Fibroblast of skin of abdomen (primary cell): ENCODE data around the gene NAT16.
A peak's percentile ranks its signal among the peaks of the same experiment; 100 is the strongest.

Experiments used
- DNase-seq: peaks from one replicate; pipeline ENCODE4 v3.0.0-alpha.2; 2013

Gene NAT16

GRCh38 chr7:101170617-101171441 is 9.3 kb downstream of the NAT16 start:
- DNase-seq = no peak

DNA sequence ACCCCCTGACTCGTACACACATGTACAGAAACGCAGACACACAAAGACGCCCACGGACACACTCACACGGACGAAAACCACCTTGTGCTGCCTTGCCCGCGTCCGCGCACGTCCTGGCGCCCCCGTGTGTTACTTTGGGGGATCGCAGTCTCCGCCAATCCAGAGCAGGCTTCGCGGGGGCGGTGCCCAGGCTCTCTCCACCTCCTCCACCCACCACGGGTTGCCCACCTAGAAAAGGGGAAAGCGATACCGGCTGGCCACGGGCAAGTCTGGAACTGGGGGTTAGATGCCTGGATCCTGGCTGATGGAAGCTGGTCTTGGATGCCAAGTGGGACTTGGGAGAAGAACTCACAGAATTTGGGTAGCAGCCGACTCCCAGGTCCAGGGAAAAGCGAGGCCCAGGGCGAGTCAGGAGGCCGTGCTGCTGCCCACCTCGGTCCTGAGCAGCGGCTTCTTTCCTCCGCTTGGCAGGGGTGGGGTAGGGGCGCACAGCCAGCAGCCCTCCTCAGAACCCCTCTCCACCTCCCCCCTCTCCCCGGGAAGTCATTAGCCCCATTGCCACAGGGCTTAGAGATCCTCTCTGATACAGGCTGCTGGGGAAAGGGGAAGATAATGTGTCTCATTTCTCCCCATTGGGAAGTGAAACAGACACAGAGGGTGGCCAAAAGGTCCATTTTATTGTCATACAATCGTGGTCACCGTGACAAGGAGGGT is 10.1 kb downstream of the NAT16 start:
- peak; percentile 58 for DNase-seq

DNA sequence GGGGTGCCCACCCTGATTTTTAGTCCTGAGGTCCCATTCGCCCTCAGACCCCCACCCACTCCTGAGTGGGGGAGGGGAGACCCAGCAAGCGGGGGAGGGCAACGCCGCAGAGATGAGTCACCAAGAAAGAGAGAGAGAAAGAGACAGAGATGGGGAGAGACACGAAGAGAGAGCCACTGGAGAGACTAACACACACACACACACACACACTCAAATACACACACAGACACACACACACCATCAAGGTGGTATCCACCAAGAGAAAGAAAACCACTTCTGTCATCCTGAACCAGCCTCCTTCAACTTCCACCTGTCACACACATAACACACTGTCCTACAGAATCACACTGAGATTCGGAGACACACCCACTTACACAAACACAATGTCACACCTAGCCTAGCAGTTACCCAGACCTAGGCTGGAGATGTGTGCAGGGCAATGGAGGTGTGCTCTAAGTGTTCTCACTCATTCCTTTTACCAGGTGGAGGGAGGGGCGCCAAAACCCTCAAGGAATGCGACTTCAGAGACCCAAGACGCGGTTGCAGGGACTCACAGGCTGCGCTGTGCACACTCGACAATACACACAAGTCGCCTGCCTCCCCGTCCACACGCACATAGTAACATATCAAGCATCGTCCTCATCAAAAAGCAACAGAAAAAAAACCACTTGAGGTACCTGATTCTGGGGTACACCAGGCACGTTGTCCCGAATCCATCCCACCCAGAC is 10.8 kb downstream of the NAT16 start:
- DNase-seq = no peak

- DNase-seq = no peak
These were observed 11.6 kb downstream of the NAT16 start for GRCh38 chr7:101168412-101169049.

DNA sequence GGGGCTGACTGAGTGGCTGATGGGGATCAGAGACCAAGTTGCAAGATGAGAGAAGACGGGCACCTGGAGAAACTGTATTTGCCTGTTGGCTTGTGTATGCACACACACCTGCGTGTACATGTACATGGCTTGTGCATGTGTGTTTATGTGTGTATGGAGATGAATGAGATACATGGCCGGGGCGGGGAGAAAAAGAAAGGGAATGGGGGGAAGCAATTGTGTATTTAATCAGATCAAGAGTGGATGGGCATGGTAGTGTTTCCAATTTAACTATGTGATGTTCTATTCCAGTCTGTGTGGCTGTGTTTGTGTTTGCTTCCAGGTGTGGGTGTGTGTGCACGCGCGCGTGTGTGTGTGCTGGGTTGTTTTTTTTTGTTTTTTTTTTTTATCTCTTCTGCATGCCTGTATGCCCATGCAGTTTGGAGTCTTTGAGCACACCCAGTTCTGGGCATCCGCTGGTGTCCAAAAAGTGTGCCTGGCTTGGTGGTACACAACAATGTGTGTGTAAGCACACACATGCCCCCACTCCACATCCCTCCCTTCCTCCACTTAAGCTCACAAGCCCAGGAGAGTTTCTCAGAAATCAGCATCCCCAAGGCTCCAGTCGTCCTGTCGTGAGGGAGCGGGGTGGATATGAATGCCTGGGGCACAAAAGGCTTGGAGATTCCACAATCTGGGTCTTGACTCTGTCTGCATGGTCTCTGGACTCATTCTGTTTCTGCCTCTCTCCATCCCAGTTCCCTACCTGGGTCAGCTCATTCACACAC is 12.3 kb downstream of the NAT16 start:
- DNase-seq = no peak

GRCh38 chr7:101166909-101167644 is 13.0 kb downstream of the NAT16 start:
- DNase-seq = peak; percentile 81

- DNase-seq = no peak
These were observed 13.5 kb downstream of the NAT16 start for GRCh38 chr7:101166648-101166908.

DNA sequence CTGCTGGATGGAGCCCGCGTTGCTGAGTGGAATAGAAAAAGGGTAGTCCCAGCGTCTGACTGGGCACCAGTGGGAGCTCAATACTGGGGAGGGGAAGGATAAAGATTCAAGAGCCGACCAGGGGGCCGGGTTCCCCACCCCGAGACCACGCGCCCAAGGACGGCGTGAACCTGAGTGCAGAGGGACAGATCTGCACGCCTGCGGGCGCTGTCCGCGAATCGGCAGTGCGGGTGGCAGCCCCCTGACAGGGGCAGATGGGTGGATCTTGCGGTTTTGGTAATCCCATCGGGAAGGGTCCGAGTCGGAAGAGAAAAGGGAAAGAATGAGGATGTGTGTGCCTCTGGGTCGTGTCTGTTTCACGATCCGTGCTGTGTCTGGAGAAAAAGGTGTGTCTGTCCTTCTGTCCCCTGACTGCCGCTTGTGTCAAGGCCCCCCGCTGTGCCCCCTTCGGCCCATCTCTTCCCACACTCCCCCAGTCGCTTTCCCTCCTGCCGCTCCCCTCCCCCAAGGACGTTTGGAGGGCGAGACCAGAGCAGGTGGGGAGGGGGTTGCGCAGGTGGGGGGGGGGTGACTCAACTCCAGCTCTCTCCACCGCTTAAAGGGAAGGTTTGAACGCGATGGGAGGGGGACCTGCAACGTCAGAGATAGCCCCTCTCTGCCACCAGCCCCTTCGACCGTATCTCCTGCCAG is 14.0 kb downstream of the NAT16 start:
- no peak for DNase-seq

GRCh38 chr7:101165075-101165957 is 14.8 kb downstream of the NAT16 start, which contains the start of gene VGF:
Gene VGF (minus strand): TSS chr7:101165569. CDS start chr7:101164843, 726 bp downstream.
- DNase-seq = peak; percentile 96

GRCh38 chr7:101164071-101164840 is 15.8 kb downstream of the NAT16 start:
- peak; percentile 52 for DNase-seq

- no peak for DNase-seq
These were observed 16.6 kb downstream of the NAT16 start for GRCh38 chr7:101163279-101164070.

GRCh38 chr7:101162551-101163278 is 17.4 kb downstream of the NAT16 start:
- DNase-seq = peak; percentile 49

DNA sequence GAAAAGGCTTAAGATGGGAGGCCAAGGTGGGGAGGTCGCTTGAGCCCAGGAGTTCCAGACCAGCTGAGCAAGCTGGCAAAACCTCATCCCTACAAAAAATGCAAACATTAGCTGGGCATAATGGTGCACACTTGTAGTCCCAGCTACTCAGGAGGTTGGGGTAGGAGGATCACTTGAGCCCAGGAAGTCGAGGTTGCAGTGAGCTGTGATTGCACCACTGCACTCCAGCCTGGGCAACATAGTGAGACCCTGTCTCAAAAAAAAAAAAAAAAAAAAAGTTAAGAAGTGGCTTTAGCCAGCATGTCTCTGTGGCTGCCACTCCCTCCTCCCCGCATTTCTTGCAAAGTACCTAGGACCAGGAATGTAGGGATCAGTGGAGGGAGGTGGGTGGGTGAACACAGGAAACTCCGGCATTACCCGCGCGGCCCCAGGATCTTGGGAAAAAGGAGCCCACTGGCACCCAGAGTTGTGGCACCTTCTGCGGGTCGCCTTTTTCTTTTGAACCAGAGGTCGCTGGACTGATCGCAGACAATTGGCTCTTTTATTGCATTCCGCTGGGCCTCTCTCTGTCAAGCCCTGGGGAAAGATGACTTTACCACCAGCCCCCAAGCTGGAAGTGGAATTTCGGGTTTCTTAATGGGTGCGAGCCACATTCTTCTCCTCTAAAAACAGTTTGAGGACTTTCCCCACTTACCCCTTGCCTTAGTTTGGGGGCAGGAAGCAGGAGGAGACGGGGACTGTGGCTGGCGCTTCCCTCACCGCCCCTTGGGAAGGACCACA is 18.2 kb downstream of the NAT16 start:
- DNase-seq = no peak

GRCh38 chr7:101160910-101161309 is 19.2 kb downstream of the NAT16 start:
- no peak for DNase-seq

DNA sequence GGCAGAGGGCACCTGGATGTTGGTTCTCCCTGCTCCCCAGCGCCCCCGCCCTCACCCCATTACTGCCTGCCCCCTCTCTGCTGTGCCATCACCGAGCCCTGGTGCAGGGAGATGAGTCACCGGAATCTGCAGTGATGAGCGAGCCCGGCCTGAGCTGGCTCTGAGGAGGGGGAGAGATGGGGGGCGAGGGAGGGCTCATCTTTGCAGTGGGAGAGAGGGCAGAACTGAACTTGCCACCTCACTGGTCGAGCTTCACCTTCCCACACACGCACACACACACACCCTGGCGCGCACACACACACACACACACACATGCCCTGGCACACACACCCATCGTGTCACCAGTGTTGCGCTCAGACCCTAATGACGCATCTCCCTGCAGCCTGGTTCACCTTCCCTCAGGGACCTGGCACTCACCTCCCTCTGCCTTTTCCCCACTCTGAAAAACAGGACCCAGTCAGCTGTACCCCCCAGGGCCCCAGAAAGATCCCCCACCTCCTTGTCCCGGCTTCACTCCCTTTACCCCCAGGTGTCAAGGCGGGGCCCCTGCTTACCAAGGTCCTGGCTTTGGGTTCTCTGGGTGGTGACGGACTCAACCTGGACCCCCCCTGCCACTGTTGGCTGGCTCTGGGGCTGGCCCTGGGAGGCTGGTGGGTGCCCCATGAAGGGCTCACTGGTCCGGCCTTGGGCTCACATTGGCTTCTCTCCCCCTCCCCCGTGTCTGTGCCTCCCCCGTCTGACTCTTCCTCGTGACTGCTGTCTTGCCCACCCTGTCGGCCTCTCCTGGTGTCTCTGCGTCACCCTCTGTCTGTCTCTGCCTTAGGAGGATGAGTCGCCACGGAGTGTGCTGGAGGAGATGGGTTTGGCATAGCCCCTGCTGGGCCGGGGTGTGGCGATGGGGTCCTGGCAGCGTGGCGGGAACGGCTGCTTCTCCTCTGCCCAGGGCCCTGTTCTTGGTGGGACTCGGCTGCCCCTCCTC is 20.1 kb downstream of the NAT16 start:
- no peak for DNase-seq
